ENCODE data around the gene DIABLO.
A peak's percentile ranks its signal among the peaks of the same experiment; 100 is the strongest.
"Not testable (repeated sequence)": the region's sequence is repeated elsewhere in the genome, so short reads cannot be mapped to it uniquely, and the experiment has no call there.

DIABLO gene

DNA sequence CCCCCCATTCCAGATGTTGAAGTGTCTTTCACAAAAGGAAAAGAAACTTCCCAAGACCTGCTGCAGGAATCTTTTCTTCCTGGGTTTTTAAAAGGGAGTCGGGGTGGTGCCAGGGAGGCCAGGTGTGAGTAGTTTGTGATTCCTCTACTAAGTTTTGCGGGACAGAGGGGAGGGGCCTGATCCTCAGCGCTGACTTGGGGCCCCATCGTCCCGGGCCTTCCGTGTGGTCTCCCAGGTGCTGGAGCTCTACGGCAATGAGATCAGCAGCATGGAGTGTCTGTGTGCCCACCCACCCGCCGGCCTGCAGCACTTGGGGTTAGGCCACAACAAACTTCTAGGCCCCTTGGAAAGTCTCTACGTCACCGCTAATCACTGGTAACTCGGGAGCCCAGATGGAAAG is 38.4 kb downstream of the DIABLO start:
- no peak for DNase-seq

DNA sequence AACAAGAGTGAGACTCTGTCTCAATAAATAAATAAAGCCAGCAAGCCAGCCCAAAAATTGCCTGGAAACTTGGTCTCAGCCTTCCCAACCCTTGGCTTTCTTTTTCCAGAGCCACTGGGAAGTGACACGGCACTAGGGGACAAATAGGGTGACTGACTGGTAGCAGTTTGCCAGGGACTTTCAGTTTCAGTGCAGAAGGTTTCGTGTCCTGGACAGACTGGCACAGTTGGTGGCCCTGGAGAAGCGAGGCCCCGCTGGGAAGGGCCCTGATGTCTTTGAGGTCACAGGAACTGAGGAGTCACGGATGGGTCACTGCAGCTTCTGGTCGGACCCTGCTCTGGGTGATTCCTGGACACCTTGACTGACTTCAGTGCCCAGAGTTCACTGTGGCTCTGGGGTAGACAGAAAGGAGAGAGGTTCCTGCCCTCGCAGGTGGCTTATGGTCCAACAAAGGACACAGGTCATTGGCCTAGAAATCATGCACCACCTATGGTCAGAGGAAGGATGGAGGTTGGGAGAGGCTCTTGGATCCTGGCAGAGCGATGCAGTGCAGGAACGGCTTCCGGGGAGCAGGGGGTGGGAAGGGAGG is 40.3 kb downstream of the DIABLO start:
- no peak for DNase-seq

- no peak for DNase-seq
Measured at GRCh38 chr12:122185079-122185478, 40.8 kb downstream of the DIABLO start.

- DNase-seq: no peak
Measured at GRCh38 chr12:122184517-122184916, 41.3 kb downstream of the DIABLO start.

DNA sequence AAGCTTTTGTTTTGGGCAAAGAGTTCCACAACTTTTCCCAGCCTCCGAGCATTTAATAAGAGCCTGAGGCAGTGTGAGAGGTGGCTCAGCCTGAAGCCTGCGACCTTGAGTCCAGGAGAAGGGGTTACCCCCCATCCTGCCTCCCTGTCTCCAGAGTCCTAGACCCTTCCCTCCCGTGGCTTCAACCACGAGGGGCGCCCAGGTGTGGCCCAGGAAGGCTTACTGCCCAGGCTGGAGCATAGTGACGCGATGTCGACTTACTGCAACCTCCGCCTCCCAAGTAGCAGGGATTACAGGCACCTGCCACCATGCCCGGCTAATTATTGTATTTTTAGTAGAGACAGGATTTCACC is 42.3 kb downstream of the DIABLO start:
- DNase-seq: no peak

DNA sequence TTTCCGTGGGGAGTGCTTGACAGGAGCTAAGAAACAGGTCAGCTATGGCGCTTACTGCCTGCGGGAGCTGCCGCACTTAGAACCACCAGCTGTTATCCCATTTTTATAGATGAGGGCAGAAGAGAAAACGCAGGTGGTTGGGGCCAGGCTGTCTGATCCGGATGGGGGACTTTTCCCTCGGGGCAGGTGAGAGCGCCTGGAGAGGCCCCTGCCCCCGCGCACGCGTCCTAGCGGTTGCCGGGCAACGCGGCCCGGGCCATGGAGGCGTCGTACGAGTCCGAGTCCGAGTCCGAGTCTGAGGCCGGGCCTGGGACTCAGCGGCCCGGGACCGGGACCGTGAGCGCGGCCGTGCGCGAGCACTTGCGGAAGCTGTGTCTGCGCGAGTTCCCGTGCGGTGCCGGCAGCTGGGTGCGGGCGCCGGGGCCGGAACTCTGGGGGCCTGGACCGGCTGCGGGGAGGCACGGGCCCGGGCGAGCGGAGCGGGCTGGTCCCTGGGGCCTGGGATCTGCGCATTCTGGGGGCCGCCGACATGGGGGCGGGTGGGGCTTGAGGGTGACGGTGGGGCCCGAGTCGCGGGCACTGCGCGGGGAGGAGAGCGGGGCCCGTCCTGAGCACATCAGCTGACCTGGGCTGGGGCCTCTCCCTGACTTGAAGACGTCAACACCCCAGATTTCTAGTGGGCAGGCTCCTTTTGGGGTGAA is 42.8 kb downstream of the DIABLO start, which contains the start of gene LRRC43:
Gene LRRC43 (plus strand): TSS at position 237 of the 701 bp plus-strand sequence. CDS start 22 bp downstream, at position 259.
- DNase-seq: peak in 1 of 2 experiments; percentile 60

GRCh38 chr12:122176473-122176872 is 49.4 kb downstream of the DIABLO start:
- DNase-seq: not testable (repeated sequence)

- no peak for DNase-seq
Measured at GRCh38 chr12:122174155-122174845, 51.6 kb downstream of the DIABLO start, which contains the start of gene IL31. IL31 (minus strand) TSS chr12:122174221; CDS start chr12:122174172, 49 bp downstream.

- no peak for DNase-seq
Measured at GRCh38 chr12:122172262-122172939, 53.5 kb downstream of the DIABLO start.

- no peak for DNase-seq
Measured at GRCh38 chr12:122171399-122171798, 54.5 kb downstream of the DIABLO start.

DNA sequence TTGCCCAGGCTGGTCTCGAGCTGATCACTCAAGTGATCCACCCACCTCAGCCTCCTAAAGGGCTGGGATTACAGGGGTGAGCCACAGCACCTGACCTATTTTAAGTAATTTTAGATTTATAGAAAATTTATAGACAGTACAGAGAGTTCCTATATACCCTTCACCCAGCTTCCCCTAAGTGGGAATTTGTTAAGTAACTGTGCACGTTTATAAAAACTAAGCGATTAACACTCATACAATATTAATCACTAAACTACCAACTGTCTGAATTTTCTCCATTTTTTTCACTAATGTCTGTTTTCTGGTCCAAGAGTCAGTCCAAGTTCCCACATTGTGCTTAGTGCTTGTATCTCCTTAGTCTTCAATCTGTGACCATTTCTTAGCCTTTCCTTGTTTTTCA is 57.4 kb downstream of the DIABLO start:
- DNase-seq: no peak

DNA sequence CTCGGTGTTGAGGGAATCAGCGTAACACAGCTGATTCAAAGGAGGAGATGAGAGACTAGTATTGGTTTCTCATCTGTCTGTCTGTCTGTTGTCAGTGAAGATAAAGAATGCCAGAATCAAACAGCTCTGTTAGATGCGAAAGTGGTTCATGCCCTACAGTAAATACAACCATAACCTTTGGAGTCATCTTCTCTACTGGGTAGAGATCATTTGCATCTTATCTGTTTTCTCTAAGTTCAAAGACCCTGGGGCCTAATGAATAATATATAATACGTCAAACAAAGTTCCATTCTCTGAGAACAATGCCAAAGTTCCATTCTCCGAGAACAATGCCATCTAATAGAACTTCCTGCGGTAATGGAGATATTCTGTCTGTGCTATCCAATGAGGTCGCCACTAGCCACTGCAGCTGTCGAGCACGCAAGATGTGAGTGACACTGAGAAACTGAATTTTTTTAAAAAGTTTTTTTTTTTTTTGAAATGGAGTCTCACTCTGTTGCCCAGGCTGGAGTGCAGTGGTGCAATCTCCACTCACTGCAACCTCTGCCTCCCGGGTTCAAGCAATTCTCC is 58.4 kb downstream of the DIABLO start:
- DNase-seq: no peak

GRCh38 chr12:122166422-122167349 is 59.2 kb downstream of the DIABLO start:
- DNase-seq: no peak

GRCh38 chr12:122162976-122163375 is 62.9 kb downstream of the DIABLO start:
- no peak for DNase-seq

GRCh38 chr12:122161682-122162081 is 64.2 kb downstream of the DIABLO start:
- DNase-seq: no peak

- no peak for DNase-seq
Measured at GRCh38 chr12:122160761-122161160, 65.1 kb downstream of the DIABLO start.

GRCh38 chr12:122159882-122160281 is 66.0 kb downstream of the DIABLO start:
- DNase-seq: no peak

- DNase-seq: no peak
Measured at GRCh38 chr12:122158700-122159285, 67.1 kb downstream of the DIABLO start.

All from NCI-H2081 (cell line).